GM10266 (cell line): ENCODE results near the gene HES7.
A peak's percentile ranks its signal among the peaks of the same experiment; 100 is the strongest.

Experiments
- DNase-seq: peaks from one replicate; pipeline ENCODE4 v3.0.0; 2012; ENCODE audit errors: extremely low spot score
- CTCF ChIP-seq: IDR thresholded peaks from 2 replicates; pipeline ENCODE4 v1.5.1; 2012; ENCODE audit warnings: mild to moderate bottlenecking, low read depth; ENCODE audit not compliant: control insufficient read depth, insufficient read depth; ENCODE audit errors: missing control alignments

The HES7 gene

GRCh38 chr17:8153525-8153956, 29.6 kb upstream of the HES7 start:
- TF ChIP-seq CTCF = no peak
- peak; percentile 46 for DNase-seq

- DNase-seq = no peak
- no peak for TF ChIP-seq CTCF
Observed at GRCh38 chr17:8153031-8153451, 29.1 kb upstream of the HES7 start.

GRCh38 chr17:8152112-8152775, 28.3 kb upstream of the HES7 start, which contains the start of gene PER1:
TSS of gene PER1 (minus strand) at chr17:8152404. CDS start at chr17:8150706, 1,698 bp downstream.
- DNase-seq = peak; percentile 94
- no peak for TF ChIP-seq CTCF

- no peak for TF ChIP-seq CTCF
- no peak for DNase-seq
Observed at GRCh38 chr17:8151641-8152111, 27.8 kb upstream of the HES7 start.

GRCh38 chr17:8151120-8151640, 27.3 kb upstream of the HES7 start:
- no peak for TF ChIP-seq CTCF
- peak; percentile 91 for DNase-seq

- TF ChIP-seq CTCF = no peak
- no peak for DNase-seq
Observed at GRCh38 chr17:8150194-8151119, 26.6 kb upstream of the HES7 start.
